SW480 (cell line): ENCODE data around the gene HSD11B2.

ENCODE experiments used
- DNase-seq: peaks from one replicate; pipeline ENCODE4 v3.0.0-alpha.2; 2016; ENCODE audit warnings: low spot score

HSD11B2 gene

GRCh38 chr16:67396159-67397035 lies 34.5 kb upstream of the HSD11B2 start:
- DNase-seq = peak; percentile 93

- DNase-seq = no peak
Observed at GRCh38 chr16:67397036-67397801, 33.7 kb upstream of the HSD11B2 start.

GRCh38 chr16:67397812-67398545 lies 32.9 kb upstream of the HSD11B2 start:
- DNase-seq = no peak

- no peak for DNase-seq
Observed at GRCh38 chr16:67398546-67399217, 32.2 kb upstream of the HSD11B2 start.

- no peak for DNase-seq
Observed at GRCh38 chr16:67399218-67399733, 31.6 kb upstream of the HSD11B2 start.

GRCh38 chr16:67399749-67400704 lies 30.9 kb upstream of the HSD11B2 start:
- DNase-seq = no peak

- DNase-seq = no peak
Observed at GRCh38 chr16:67400901-67401300, 30.0 kb upstream of the HSD11B2 start.

- DNase-seq = no peak
Observed at GRCh38 chr16:67403976-67404555, 26.9 kb upstream of the HSD11B2 start.

- peak; percentile 47 for DNase-seq
Observed at GRCh38 chr16:67404740-67405226, 26.1 kb upstream of the HSD11B2 start.

- no peak for DNase-seq
Observed at GRCh38 chr16:67405336-67405735, 25.6 kb upstream of the HSD11B2 start.

GRCh38 chr16:67406111-67406971 lies 24.6 kb upstream of the HSD11B2 start:
- DNase-seq = no peak

- no peak for DNase-seq
Observed at GRCh38 chr16:67407176-67407787, 23.6 kb upstream of the HSD11B2 start.

GRCh38 chr16:67407788-67408452 lies 23.0 kb upstream of the HSD11B2 start:
- DNase-seq = no peak

- DNase-seq = no peak
Observed at GRCh38 chr16:67409631-67410030, 21.3 kb upstream of the HSD11B2 start.

GRCh38 chr16:67411339-67411738 lies 19.6 kb upstream of the HSD11B2 start:
- DNase-seq = no peak

- DNase-seq = no peak
Observed at GRCh38 chr16:67412294-67412693, 18.6 kb upstream of the HSD11B2 start.

GRCh38 chr16:67413978-67414911 lies 16.7 kb upstream of the HSD11B2 start:
- DNase-seq = no peak
